CD4-positive, alpha-beta T cell treated with Interleukin-4 for 4 hours (primary cell): ENCODE measurements around the gene ST6GALNAC1.
"Not testable (repeated sequence)": the region's sequence is repeated elsewhere in the genome, so short reads cannot be mapped to it uniquely, and the experiment has no call there.

Experiments
- DNase-seq: peaks from one replicate; pipeline ENCODE4 v3.0.0-alpha.2; 2020

ST6GALNAC1 gene

GRCh38 chr17:76640550-76641380, 2.8 kb downstream of the ST6GALNAC1 start:
- DNase-seq = no peak

- no peak for DNase-seq
Measured at GRCh38 chr17:76638263-76638662, 5.3 kb downstream of the ST6GALNAC1 start.

GRCh38 chr17:76636486-76637206, 6.9 kb downstream of the ST6GALNAC1 start:
- DNase-seq = not testable (repeated sequence)

- DNase-seq = no peak
Measured at GRCh38 chr17:76635659-76636360, 7.7 kb downstream of the ST6GALNAC1 start.

GRCh38 chr17:76635039-76635438, 8.5 kb downstream of the ST6GALNAC1 start:
- no peak for DNase-seq

GRCh38 chr17:76633628-76634328, 9.8 kb downstream of the ST6GALNAC1 start:
- no peak for DNase-seq

GRCh38 chr17:76631821-76632565, 11.6 kb downstream of the ST6GALNAC1 start:
- DNase-seq = no peak

- DNase-seq = no peak
Measured at GRCh38 chr17:76630151-76630550, 13.4 kb downstream of the ST6GALNAC1 start.

GRCh38 chr17:76627510-76627909, 16.0 kb downstream of the ST6GALNAC1 start:
- no peak for DNase-seq

GRCh38 chr17:76626442-76626841, 17.1 kb downstream of the ST6GALNAC1 start:
- DNase-seq = no peak

- DNase-seq = no peak
Measured at GRCh38 chr17:76625496-76625895, 18.1 kb downstream of the ST6GALNAC1 start.

- peak; percentile 67 for DNase-seq
Measured at GRCh38 chr17:76623271-76624146, 20.0 kb downstream of the ST6GALNAC1 start.

GRCh38 chr17:76617838-76618237, 25.7 kb downstream of the ST6GALNAC1 start:
- no peak for DNase-seq

- DNase-seq = no peak
Measured at GRCh38 chr17:76614912-76615617, 28.5 kb downstream of the ST6GALNAC1 start.

- DNase-seq = peak; percentile 13
Measured at GRCh38 chr17:76614064-76614759, 29.3 kb downstream of the ST6GALNAC1 start.

- no peak for DNase-seq
Measured at GRCh38 chr17:76612977-76613851, 30.3 kb downstream of the ST6GALNAC1 start.

- no peak for DNase-seq
Measured at GRCh38 chr17:76612465-76612864, 31.1 kb downstream of the ST6GALNAC1 start.

GRCh38 chr17:76611758-76612157, 31.8 kb downstream of the ST6GALNAC1 start:
- DNase-seq = no peak
